Measurements from ENCODE around the gene EFCAB14.
"Not testable (repeated sequence)": the region's sequence is repeated elsewhere in the genome, so short reads cannot be mapped to it uniquely, and the experiment has no call there.

EFCAB14 gene

DNA sequence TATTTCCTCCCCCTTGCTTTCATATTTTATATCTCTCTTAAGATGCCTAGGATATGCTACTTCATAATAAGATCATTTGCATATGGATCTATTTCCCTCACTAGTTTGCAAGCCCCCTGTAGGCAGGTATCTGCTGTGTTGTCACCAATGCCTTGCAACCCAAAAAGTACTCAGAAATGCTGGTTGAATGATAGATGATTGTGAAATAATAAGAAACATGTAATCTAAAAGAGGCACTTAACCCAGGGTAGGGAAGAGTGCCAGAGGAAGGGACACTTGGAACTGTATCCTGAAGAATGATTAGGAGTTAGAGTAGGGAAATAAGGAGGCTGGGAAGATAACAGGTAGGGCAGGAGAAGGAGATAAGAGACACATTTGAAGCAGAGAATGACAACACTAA lies 63.1 kb downstream of the EFCAB14 start:
- no peak for DNase-seq (ENCODE audit: low read depth)
- TF ChIP-seq, protein P1, sequence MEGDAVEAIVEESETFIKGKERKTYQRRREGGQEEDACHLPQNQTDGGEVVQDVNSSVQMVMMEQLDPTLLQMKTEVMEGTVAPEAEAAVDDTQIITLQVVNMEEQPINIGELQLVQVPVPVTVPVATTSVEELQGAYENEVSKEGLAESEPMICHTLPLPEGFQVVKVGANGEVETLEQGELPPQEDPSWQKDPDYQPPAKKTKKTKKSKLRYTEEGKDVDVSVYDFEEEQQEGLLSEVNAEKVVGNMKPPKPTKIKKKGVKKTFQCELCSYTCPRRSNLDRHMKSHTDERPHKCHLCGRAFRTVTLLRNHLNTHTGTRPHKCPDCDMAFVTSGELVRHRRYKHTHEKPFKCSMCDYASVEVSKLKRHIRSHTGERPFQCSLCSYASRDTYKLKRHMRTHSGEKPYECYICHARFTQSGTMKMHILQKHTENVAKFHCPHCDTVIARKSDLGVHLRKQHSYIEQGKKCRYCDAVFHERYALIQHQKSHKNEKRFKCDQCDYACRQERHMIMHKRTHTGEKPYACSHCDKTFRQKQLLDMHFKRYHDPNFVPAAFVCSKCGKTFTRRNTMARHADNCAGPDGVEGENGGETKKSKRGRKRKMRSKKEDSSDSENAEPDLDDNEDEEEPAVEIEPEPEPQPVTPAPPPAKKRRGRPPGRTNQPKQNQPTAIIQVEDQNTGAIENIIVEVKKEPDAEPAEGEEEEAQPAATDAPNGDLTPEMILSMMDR (IDR thresholded peaks at IDR 0.05; ENCODE audit: low read length, missing control alignments): no peak
- H3K4me3 ChIP-seq (replicated peaks; ENCODE audit: low read depth, low read length): no peak overlapping the region

DNA sequence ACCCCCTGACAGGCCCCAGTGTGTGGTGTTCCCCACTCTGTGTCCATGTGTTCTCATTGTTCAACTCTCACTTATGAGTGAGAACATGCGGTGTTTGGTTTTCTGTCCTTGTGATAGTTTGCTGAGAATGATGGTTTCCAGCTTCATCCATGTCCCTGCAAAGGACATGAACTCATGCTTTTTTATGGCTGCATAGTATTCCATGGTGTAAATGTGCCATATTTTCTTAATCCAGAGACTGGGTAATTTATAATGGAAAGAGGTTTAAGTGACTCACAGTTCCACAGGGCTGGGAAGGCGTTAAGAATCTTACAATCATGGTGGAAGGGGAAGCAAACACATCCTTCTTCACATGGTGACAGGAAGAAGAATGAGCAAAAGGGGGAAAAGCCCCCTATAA lies 64.2 kb downstream of the EFCAB14 start:
- DNase-seq (ENCODE audit: low read depth): not testable (repeated sequence)

DNA sequence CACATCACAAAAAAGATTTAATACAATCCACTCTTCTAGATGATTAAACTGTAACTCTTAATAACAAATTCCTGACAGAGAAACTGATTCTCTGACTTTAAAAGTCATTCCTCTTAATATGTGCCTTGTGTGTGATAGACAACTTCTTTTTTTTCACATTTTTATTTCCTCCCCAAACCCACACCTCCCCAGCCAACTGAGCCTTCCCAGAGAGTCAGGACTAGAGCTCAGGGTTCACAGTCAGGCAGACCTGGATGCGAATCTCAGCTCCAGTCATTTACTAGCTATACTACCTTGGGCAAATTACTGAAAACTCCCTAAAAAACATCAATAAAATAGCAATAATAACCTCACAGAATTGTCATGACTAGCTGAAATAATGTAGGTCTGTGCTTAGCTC lies 64.9 kb downstream of the EFCAB14 start:
- H3K4me3 ChIP-seq (replicated peaks; ENCODE audit: low read depth, low read length): no peak overlapping the region
- TF ChIP-seq, protein P1 (IDR thresholded peaks at IDR 0.05; ENCODE audit: low read length, missing control alignments): no peak
- no peak for DNase-seq (ENCODE audit: low read depth)

More for the DNA sequence above, 64.2 kb downstream of the EFCAB14 start:
- not testable (repeated sequence) for H3K4me3 ChIP-seq (replicated peaks; ENCODE audit: low read depth, low read length)

DNA sequence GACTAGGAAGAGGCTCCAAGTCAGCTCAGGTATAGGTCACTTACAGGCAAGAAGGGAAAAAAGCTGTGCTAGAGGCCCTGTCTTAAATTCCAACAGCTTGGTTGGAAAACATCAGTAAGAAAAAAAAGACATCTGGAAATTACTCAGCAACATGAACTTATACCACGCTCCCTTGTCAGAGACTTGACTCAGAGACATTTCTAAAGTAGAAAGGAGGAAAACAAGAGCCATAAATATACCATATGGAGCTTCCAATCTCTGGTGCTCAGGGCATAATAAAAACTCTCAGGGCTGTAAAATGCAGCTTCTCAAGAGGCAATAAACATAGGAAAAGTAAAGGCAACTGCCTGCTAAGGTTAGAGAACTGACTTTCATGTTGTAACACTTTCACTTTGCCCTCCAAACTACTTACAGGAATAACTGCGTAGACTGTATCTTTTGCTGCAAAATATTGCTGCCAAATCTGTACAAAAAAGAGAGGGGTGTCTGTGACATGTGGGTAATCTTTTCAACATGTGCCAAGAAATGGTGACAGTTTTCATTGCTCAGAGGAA lies 65.4 kb downstream of the EFCAB14 start:
- peak; percentile 16 for DNase-seq (ENCODE audit: low read depth)
- TF ChIP-seq, protein P1 (IDR thresholded peaks at IDR 0.05; ENCODE audit: low read length, missing control alignments): no peak
- H3K4me3 ChIP-seq (replicated peaks; ENCODE audit: low read depth, low read length): no peak overlapping the region

DNA sequence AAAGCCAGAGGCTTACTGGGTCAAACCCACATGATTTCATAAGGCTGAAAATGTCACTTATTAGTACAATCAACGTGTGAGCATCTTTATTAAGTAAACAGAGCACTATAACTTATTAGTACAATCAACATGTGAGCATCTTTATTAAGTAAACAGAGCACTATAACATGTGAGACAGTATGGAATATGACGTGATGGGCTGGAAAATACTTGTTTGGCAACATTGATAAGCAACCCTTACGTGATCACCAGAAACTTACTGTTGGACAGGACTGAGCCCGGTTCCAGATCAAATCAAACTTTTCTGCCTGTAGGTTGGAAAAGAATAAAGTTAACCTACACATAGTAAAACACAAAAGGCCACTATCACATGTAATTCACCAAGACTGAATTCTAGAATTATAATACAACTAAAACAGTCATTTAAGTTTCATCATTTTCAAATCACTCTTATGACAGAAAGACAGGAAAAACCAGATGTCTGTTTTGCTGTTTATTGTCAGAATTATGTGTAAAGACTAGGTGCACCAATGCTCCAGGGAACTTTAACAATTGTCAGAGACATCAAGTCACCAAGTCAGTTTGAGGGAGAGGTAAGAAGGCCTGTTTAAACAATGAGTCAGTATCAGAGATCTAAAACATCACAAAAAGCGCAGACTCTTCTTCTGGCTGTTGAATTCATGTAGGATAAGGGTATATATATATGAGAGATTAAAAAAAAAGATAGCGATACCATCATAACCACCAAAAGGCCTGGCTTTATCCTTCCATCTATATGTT lies 66.4 kb downstream of the EFCAB14 start:
- no peak for DNase-seq (ENCODE audit: low read depth)
- H3K4me3 ChIP-seq (replicated peaks; ENCODE audit: low read depth, low read length): no peak overlapping the region
- TF ChIP-seq, protein P1 (IDR thresholded peaks at IDR 0.05; ENCODE audit: low read length, missing control alignments): no peak

DNA sequence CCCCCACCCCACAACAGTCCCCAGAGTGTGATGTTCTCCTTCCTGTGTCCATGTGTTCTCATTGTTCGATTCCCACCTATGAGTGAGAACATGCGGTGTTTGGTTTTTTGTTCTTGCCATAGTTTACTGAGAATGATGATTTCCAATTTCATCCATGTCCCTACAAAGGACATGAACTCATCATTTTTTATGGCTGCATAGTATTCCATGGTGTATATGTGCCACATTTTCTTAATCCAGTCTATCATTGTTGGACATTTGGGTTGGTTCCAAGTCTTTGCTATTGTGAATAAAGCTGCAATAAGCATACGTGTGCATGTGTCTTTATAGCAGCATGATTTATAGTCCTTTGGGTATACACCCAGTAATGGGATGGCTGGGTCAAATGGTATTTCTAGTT lies 67.8 kb downstream of the EFCAB14 start:
- not testable (repeated sequence) for H3K4me3 ChIP-seq (replicated peaks; ENCODE audit: low read depth, low read length); DNase-seq (ENCODE audit: low read depth)

DNA sequence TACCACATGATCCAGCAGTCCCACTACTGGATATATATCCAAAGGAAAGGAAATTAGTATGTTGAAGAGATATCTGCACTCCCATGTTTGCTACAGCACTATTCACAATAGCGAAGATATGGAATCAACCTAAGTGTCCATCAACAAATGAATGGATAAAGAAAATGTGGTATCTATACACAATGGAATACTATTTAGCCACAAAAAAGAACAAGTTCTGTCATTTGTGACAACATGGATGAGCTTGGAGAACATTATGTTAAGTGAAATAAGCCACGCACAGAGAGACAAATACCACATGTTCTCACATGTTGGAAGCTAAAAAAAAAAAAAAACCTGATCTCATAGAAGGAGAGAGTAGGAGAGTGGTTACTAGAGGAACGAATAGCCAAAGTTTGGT lies 68.4 kb downstream of the EFCAB14 start:
- H3K4me3 ChIP-seq (replicated peaks; ENCODE audit: low read depth, low read length): no peak overlapping the region
- no peak for DNase-seq (ENCODE audit: low read depth)
- TF ChIP-seq, protein P1 (IDR thresholded peaks at IDR 0.05; ENCODE audit: low read length, missing control alignments): no peak

DNA sequence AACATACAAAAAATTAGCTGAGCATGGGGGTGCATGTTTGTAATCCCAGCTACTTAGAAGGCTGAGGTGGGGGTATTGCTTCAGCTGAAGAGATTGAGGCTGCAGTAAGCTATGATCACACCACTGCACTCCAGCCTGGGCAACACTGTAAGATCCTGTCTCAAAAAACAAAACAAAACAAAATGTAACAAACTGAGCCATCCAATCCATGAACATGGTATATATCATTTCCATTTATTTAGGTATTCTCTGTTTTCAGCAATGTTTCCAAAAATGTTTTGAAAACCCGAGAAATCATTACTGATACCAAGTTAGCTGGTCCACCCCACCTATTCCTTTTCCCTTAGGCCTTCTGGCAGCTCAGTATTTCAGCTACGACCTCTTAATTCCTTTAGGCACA lies 69.2 kb downstream of the EFCAB14 start:
- TF ChIP-seq, protein P1 (IDR thresholded peaks at IDR 0.05; ENCODE audit: low read length, missing control alignments): no peak
- H3K4me3 ChIP-seq (replicated peaks; ENCODE audit: low read depth, low read length): no peak overlapping the region
- no peak for DNase-seq (ENCODE audit: low read depth)
